HG03280 (cell line): ENCODE measurements around the gene CCDC187.
A peak's percentile ranks its signal among the peaks of the same experiment; 100 is the strongest.

Source experiments
- ATAC-seq: cut with Tn5 transposase; IDR thresholded peaks from one replicate; pipeline ENCODE4 v1.9.1; 2021; ENCODE audit warnings: mild to moderate bottlenecking, moderate library complexity; ENCODE audit not compliant: unreplicated experiment

The CCDC187 gene

DNA sequence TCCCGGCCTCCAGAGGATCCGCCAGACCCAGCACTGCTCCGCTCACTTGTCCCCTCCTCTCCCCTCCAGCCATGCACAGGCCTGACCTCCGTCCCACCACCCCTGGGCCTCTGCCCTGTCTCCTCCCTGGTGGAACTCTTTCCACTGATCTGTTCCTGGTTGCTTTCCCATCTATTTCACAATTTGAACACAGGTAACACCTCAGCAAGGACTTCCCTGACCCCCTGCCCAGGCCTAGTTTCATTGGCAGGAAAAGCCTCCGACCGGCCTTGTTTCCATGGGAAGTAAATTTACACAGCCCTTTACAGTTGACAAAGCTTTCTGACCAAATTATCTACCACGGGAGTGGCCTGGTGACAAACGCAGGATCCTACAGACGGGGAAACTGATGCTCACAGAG lies 73.1 kb downstream of the CCDC187 start:
- ATAC-seq, result no peak

DNA sequence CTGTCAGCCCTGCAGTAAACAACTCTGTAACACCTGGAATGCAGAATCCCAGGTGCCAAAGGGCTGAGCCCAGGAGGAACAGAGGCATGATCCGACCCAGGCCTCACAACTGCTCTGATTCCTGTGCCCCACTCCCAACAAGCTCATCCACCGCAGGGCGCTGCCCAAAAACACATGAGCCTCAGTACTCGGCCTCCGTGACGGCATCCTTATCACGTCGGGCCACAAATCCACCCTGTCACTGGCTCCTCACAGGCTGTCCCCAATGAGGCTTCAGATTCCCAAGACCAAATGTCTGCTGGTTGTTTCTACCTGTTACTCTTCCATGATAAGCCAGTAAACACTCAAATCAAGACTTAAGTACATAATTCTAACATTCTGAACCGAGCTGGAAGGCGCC lies 73.5 kb downstream of the CCDC187 start:
- no peak for ATAC-seq

DNA sequence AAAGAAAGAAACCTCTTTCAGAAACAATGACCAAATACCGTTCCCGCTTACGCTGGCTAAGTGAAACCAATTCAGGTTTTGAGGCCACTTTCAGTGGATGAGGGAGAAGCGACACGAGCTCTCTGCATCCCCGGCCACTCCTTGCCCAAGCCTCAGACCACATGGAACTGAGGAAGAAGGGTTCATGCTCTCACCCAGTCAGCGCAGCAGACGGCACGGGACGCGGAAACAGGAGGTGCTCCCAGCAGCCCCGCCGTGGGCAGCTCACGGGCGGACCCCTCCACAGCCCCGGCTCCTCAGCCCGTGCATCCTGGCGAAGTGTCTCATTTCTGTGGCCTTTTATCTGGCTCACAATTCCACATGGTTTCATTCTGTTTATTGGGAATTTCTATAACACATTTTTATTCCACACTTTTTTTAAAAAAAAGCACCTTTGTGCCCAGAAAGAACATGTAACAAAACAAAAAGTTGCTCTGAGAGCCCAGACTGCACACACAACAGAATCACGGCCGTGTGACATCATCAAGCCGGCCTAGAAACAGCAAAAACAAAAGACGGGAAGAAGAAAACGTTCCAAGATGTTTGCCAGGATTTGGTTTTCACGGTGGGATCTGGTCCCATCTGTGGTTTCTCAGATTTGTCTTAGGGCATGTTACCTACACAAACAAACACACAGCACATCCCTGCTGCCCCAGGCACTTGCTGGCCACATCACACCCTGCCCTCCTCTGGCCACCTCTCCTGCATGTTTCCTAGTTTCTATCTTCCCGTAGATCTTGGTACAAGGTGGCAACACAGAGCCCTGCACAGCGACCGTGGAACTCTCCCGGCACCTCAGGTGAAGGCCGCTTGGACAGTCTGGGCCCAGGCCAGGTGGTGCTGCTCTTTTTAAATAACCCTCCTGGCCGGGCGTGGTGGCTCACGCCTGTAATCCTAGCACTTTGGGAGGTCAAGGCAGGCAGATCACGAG lies 74.5 kb downstream of the CCDC187 start:
- no peak for ATAC-seq

DNA sequence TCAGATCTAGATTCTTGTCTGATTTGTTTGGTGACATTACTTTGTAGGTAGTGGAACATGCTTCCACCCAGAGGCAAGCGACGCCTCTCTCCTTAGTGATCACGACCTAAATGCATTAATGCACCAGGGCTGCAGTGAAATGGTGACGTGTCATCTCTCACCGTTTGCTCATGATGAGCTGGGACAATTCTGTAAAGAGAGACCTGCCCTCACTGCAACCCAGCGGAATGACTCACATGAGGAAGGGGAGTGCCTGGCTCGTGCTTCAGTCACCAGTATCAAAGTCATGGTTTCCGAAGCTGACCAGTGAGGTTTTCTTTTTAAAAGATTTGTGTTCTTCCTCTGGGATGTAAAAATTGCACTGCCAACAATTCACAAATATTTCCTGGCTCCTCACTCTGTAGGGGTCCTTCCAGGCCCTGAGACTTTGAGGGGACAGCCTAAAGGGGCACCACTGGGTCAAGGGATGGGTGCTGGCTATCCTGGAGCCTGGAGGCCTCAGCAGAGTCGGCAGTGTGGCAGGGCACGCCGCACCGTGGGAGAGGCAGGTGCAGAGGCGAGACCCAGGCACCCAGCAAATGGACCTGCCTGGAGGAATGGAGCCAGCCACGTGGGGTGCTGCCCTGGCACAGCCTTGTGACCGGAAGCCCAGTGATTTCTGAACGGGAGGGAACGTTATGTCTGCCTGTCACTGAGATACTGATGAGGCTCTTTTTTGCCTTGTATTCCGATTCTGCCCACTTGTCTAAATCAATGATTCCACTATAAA lies 75.6 kb downstream of the CCDC187 start:
- no peak for ATAC-seq

DNA sequence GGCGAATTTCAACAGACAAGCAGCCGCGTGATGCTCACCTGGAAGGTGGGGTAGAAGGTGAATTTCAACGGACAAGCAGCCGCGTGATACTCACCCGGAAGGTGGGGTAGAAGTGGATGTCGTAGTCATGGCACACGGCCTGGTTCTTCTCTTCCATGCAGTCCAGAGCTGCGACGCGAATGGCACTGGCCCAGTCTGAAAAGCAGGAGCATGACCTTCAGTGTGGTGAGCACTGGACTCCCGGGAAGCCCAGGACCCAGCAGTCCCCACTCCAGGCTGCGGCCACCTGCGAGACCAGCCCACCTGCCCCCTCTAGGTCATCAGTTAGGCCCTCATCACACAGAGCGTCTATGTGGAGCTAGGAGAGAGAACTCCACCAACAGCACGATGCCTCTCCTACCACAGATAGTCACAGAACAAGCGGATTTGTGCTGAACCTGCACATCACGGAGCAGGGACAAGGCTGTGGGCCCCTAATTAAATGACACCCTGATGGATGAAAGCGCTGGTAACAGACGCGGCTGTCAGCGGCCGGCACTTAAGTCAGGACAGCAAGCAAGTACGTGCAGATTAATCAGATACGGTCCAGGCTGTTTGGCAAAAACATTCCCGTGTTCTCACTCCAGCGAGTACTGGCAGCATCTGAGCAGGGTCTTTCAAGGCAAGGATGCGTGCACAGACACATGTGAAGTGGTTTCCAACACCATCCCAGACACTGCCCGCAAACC lies 77.0 kb downstream of the CCDC187 start:
- no peak for ATAC-seq

DNA sequence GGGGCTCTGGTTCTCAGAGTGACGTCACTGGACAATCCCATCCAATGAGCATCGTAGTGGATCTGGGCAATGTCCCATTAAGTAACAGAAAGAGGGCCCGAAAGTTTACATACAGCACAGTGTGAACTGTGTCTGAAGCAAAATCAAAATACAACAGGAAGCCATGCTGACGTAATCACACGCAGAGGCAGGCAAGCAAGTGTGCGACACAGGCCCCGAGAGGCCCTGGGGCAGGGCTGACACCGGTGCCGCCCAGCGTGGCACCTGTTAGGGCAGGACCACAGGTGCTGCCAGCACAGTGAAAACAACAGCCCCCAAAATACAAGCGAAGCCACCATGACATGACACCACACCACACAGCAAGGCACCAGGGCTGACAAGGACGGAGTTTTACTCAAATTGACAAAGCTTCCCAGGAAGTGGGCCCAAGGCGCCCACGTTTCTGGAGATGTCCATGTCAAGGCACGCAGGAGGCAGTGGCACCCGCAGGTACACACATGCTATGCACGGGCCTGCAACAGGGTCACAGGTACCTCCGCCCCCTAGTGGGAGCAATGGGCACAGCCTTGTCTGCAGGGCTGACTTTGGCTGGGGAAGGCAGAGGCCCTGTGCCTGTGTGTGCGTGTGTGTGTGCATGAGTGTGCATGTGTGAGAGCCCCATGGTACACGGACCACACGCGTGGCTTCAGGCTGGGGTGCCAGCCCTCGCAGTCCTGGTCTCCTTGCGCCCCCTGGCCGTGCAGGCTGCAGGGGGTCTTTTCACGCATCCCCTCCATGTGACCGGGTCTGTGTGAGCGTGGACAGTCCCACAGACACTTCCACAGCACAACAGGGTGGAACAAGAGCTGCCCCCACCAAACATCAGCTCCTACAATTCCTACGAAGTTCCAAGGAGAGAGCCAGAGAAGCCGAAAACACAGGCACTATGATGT lies 77.9 kb downstream of the CCDC187 start:
- peak; percentile 70 for ATAC-seq

DNA sequence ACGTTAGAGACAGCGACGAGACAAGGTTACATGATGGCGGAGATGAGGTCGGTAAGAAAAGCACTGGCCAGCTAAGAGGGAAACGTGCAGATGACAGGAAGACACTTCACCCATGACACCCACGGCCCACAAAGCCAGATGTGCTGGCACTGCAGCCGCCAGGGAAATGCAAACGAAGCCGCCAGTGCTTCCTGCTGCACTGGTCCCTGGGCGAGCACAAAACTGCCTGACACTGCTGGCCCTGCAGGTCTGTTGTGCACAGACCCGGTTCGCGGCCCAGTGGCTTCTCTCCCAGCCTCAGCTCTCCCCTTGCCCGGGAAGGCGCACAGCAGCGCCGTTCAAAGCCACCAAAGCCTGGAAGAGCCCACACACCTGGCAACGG lies 78.5 kb downstream of the CCDC187 start:
- ATAC-seq, result peak; percentile 43

DNA sequence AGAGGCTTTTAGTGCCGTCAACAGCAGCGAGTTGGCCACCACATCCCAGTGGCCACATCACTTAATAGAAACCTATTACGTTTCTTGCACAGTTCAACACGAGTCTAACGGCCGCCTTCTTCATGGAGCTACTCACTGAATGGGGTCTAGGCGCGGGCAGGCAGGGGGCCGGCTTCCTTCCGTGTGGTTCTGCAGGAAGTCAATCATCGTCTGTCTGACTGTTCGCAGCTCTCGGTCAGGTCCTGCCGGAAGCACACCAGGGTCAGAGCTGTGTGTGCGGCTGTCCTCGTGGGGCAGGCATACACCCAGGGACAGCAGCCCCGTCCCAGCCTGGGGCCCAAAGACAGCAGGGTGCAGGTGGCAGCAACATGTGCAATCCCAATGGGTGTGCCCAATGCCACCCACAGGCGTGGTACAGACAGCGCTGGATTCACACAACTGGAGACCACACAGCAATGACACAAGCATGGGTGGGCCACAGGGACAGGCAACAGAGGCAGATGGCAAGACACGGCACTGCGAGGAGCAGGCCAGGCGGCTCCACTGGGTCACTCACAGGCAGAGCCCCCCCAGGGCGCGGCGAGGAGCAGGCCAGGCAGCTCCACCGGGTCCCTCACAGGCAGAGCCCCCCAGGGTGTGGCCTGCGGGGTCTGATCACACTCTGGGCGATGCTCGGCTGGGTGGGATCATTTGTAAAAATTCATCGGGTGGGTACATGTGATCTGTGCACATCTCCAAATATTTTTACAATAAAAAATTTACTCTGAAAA lies 79.8 kb downstream of the CCDC187 start:
- no peak for ATAC-seq

DNA sequence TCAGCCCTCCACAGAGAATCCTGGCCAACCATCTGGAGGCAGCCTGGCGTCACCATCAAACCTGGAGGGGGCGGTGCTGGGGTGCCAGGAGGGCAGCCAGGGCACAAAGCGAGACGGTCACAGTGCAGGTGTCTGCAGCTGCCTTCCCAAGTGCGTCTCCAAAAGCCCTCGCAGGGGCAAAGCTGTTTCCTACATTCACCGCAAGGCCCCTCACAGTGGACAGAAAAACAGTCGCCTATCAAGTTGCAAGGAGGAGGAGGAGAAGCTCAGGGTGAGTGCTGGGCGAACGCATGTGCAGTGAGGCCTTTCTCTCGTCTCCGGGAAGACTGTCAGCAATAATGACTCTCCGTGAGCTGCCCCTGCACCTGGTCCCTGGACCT lies 81.0 kb downstream of the CCDC187 start:
- no peak for ATAC-seq

DNA sequence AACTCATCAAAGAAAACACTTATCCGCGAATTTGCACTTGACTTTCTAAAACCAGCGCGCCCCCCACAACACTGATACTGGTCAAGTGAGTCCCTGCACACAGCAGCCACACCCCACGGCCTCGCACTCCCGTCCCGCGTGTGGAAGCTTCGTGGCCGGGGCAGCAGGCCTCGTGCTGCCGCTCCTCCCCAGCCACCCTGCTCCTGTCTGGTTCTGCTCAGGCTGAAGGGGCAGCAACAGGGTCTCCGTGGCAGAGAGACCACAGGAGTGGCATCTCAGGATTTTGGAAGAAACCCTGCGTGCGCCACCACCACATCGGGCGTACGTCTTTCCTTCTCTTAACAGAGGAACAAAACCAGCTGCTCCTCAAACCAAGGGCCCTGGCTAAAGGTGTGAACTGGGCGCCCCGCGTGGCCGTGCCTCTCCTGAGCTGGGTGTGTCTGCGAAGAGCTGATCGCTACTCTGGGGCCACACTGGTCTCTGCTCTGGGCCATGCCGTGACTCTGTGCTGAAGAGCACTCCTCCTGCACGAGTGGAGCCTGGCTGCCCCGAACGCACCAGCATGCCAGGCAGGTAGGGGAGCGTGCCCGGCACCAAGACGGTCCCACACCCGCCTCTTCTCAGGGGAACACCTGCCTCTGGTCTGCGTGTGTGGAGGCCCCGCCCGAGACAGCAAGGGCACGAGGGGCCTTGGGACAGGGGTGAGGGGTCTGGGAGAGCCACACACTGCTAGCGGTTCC lies 81.6 kb downstream of the CCDC187 start:
- ATAC-seq, result no peak

DNA sequence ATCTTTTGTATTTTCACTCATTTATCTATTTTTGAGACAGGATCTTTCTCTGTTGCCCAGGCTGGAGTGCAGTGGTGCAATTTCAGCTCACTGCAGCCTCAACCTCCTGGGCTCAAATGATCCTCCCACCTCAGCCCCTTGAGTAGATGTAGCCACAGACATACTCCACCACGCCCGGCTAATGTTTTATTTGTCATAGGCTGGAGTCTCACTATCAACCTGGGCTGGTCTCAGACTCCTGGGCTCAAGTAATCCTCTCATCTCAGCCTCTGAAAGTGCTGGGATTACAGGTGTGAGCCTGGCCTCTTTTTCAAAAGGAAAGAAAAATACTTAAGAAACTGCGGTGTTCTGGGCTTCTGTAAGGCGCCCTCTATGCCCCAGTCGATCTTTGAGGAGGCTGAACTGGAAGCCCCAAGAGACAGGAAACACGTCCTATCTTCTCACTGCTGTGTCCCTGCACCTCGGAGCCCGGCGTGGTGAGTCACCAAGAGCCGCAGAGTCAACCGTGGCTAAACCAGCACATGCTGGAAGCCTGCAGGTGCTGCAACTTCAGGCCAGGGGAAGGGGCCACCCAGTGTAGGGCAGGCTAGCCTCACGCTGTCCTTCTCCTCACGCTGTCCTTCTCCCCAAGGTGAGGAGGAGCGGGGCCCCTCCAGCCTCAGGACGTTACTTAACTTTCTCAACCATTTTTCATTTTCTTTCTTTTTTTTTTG lies 83.7 kb downstream of the CCDC187 start:
- ATAC-seq, result no peak

DNA sequence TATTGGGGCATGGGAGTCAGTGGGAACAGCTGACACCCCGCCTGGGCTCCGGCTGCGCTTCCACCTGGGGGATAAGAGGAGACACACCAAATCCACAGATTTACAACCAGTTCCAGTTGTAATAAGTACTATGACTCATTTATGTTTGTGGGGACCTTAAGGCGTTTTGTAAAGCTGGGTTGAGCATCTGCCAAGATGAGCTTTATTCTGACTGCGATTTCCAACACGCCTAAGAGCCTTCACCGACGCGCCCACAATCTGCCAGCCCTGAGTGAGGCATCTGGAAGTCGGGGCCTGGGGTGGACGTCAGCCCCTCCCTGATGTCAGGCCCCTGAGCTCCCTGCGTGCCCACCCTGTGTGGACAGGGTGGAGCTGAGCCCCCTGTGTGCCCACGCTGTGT lies 84.6 kb downstream of the CCDC187 start:
- ATAC-seq, result no peak

DNA sequence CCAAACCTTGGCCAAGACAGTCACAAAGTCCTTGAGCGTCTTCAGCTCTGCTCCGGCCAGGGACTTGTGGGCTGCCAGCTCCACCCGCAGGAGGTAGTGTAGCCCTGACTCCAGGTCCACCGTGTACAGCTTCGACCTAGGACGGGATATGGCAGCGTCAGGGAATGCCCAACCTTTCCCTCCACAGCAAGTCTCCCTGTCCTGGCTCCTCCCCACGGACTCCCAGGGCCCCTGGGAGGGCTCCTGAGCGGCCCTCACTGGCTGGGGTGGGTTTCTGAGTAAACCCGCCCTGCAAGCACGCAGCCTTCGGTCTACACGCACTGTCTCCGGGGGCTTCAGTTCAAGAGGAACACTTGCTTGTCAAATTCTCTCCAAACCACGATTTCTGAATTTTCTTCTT lies 85.2 kb downstream of the CCDC187 start:
- ATAC-seq, result no peak

DNA sequence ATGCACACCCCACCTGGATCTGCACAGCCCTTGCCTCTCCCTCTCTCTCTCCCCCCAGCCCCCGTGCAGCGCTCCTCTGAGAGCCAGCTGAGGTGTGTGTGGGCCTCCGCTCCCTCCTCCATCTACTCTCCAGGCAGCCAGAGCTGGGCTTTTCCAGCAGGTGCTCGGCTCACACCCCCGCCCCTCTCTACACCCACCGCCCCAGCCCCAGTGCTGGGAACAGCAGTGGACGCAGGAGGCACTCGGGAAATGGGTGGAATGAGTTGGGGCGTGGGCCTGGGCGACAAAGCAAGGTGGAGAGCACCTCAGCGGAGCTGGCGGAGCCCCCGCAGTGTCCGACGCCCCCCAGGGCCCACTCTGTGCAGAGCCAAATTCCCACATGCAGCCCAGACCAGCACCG lies 85.6 kb downstream of the CCDC187 start:
- ATAC-seq, result no peak

DNA sequence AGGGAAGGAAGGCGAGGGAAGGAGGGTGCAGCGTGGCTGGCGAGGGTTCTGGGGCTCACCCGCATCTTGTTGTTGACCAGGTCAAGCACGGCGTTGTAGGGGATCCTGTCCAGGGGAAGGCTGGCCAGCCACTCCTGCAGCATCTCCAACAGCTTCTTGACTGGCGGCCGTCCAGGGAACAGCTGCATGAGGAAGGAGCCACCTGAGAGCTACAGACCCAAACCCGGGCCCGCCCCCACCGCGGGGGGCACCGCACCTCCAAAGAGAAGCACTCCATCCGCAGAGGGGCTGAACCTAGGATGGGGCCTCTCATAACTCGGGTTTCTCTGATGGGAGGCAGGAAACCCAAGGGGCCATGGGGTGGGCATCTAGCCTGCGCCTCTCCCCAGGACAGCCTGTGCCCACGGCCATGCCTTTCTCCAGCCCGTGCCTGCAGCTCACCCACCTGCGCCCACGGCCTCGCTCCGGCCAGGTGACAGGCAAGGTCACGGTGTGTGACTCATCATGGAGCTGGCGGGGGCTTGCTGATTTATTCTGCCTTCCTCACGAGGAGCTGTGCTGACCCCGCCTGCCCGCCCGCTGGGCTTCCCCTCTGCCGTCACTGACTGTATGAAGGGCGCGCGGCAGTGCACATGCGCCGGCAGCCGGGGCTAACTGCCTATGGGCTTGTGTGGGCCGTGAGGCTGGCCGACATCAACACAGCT lies 87.2 kb downstream of the CCDC187 start:
- ATAC-seq, result no peak

DNA sequence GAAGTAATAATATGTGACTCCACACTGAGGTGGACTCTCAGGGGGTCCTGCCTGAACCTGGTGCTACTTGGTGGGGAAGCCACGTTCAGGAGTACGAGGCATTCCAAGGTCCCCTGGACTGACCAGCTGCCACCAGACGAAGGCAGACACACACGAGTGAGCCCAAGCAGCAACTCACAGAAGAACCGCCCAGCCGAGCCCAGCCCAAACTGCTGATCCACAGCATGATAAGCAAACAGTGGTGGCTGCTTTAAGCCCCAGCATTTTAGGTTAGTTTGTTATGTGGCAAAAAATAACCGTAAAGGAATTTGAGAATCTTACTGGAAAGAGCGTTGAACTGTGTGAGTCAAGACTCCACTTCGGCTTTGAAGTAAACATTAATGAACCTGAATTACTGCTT lies 90.2 kb downstream of the CCDC187 start:
- no peak for ATAC-seq

DNA sequence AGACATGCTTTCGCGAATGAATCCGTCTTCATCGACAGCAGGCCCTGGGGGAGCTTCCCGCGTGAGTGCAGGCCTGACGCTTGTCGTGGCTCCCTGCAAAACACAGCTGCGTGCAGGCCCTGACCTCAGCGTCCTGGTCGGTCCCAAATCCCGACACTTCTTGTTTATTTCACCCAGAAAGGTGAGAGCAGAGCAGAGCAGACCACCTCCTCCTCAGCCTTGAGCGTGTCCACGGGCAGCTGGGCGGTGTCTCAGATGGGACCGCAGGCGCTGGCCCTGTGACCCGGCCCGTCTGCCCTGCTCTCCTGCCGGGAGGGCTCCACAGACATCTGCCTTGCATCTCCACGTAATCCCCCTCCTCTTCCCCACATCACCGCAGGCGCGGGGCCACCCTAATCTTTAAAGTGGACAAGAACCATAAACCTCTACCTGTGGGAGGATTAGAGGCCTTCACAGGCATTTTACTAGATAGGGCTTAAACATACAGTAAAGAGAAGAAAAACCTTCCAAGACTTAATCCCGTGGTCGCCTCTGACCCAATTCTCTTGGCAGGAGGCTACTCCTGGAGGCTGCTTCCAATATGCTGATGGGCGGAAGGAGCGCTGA lies 91.4 kb downstream of the CCDC187 start:
- ATAC-seq, result no peak
